Left ventricle myocardium inferior (tissue), 1 donor: ENCODE data around the gene A2M. TPM values are rescaled to one million over a fixed set of nuclear protein-coding genes. Genes with fewer than 3 reads are reported as not detected.
A peak's percentile ranks its signal among the peaks of the same experiment; 100 is the strongest.

ENCODE experiments used
- DNase-seq: peaks from one replicate; pipeline ENCODE4 v3.0.0-alpha.2; 2020
- H3K27ac ChIP-seq: fragments of 200-600 bp; replicated peaks from 2 replicates; pipeline ENCODE4 v1.8.0; 2021
- H3K27me3 ChIP-seq: fragments of 200-600 bp; 2 replicates; pipeline ENCODE4 v1.8.0; 2021; ENCODE audit warnings: low read depth
- H3K36me3 ChIP-seq: fragments of 200-600 bp; 2 replicates; pipeline ENCODE4 v1.8.0; 2021
- H3K4me1 ChIP-seq: fragments of 200-600 bp; 2 replicates; pipeline ENCODE4 v1.8.0; 2021
- H3K4me3 ChIP-seq: fragments of 200-600 bp; 2 replicates; pipeline ENCODE4 v1.8.0; 2021; ENCODE audit warnings: mild to moderate bottlenecking, moderate library complexity
- H3K9me3 ChIP-seq: fragments of 200-600 bp; replicated peaks from 2 replicates; pipeline ENCODE4 v1.8.0; 2021
- CTCF ChIP-seq: fragments of 200-600 bp; IDR thresholded peaks from 2 replicates; pipeline ENCODE4 v1.8.0; 2021; ENCODE audit warnings: antibody characterized with exemption, mild to moderate bottlenecking, borderline replicate concordance
- intact Hi-C: fragments of 100-400 bp; cut with micrococcal nuclease; formaldehyde crosslinking; loops from one replicate; pipeline ENCODE4 v1.11.0; 2022
- total RNA-seq: library from RNA; stranded (reverse); fragmentation: NEBNext Ultra II Directional; extraction: Animal tissue kit (Norgen Biotek cat#: 25700); gene quantifications from one replicate; pipeline ENCODE4 v1.2.1, GENCODE V29; 2021
- donor health status: DM: no; HTN: yes; CAD: no; lungs with severe emphysema.

Gene A2M
- total RNA-seq, 1 donor from 2014 or later = 502 TPM

- DNase-seq = no peak
- H3K9me3 ChIP-seq = no peaks in the 10 kb centered on the region
- no peak for TF ChIP-seq CTCF
- no peaks in the 10 kb centered on the region for H3K27me3 ChIP-seq
- intact Hi-C loops = no loop called here
- H3K36me3 ChIP-seq = peaks cover 100% of the 10 kb centered on the region
- no peak overlapping the region for H3K4me3 ChIP-seq
- peaks cover 18% of the 10 kb centered on the region for H3K4me1 ChIP-seq
- H3K27ac ChIP-seq = peak overlapping the region; percentile 47
These were observed 42.6 kb downstream of the A2M start for GRCh38 chr12:9073076-9073475.

DNA sequence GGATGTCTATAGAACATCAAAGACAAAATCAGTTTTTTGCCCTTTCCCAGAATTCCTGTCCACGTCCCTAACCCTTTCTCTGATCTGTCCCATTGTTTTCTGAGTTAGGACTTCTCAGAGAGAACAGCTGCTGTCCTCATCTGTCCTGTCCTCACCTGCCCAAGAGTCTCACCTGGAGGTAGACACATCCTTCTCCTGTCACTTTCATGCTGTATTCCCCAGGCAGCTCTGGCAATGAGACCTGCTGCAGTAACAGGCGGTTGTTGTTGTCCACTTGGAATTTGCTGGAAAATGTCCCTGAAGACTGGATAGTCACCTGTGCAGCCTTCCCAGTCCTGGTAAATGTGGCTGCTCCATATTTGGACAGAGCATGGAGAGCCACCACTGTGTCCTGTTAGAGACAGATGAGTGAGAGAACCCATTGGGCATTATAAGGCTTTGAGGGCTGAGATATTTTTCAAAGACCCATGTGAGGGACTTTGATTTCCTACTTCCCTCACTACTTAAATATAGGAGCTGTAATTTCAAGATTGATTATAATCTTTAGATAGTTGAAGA, 43.2 kb downstream of the A2M start:
- Histone ChIP-seq H3K4me3 (no peak overlapping the region), H3K36me3 (peaks cover 100% of the 10 kb centered on the region), H3K27me3 (no peaks in the 10 kb centered on the region), H3K4me1 (peaks cover 18% of the 10 kb centered on the region), H3K9me3 (no peaks in the 10 kb centered on the region), H3K27ac (peak overlapping the region; percentile 47)
- intact Hi-C loops = no loop called here
- no peak for DNase-seq
- no peak for TF ChIP-seq CTCF

GRCh38 chr12:9071969-9072368, 43.8 kb downstream of the A2M start:
- H3K27me3 ChIP-seq = no peaks in the 10 kb centered on the region
- TF ChIP-seq CTCF = no peak
- peaks cover 18% of the 10 kb centered on the region for H3K4me1 ChIP-seq
- no peak for DNase-seq
- no peaks in the 10 kb centered on the region for H3K9me3 ChIP-seq
- intact Hi-C loops = no loop called here
- no peak overlapping the region for H3K4me3 ChIP-seq
- H3K36me3 ChIP-seq = peaks cover 100% of the 10 kb centered on the region
- H3K27ac ChIP-seq = peak overlapping the region; percentile 47

GRCh38 chr12:9071518-9071917, 44.2 kb downstream of the A2M start:
- intact Hi-C loops = no loop called here
- TF ChIP-seq CTCF = no peak
- H3K9me3 ChIP-seq = no peaks in the 10 kb centered on the region

GRCh38 chr12:9070351-9070750, 45.4 kb downstream of the A2M start:
- TF ChIP-seq CTCF = no peak
- no peak overlapping the region for H3K27ac ChIP-seq
- H3K4me1 ChIP-seq = peaks cover 26% of the 10 kb centered on the region
- DNase-seq = no peak
- intact Hi-C loops = no loop called here
- H3K36me3 ChIP-seq = peaks cover 89% of the 10 kb centered on the region
- no peaks in the 10 kb centered on the region for H3K9me3 ChIP-seq
- H3K4me3 ChIP-seq = no peak overlapping the region
- H3K27me3 ChIP-seq = no peaks in the 10 kb centered on the region

More at GRCh38 chr12:9071518-9071917, 44.2 kb downstream of the A2M start:
- DNase-seq = no peak
- H3K36me3 ChIP-seq = peaks cover 99% of the 10 kb centered on the region
- no peak overlapping the region for H3K4me3 ChIP-seq
- H3K27me3 ChIP-seq = no peaks in the 10 kb centered on the region
- H3K27ac ChIP-seq = no peak overlapping the region
- H3K4me1 ChIP-seq = peaks cover 18% of the 10 kb centered on the region

GRCh38 chr12:9068600-9068999, 47.1 kb downstream of the A2M start:
- H3K27ac ChIP-seq = no peak overlapping the region
- no peaks in the 10 kb centered on the region for H3K9me3 ChIP-seq
- peaks cover 72% of the 10 kb centered on the region for H3K36me3 ChIP-seq
- no peak overlapping the region for H3K4me3 ChIP-seq
- intact Hi-C loops = no loop called here
- H3K4me1 ChIP-seq = peaks cover 38% of the 10 kb centered on the region
- no peak for TF ChIP-seq CTCF
- DNase-seq = no peak
- H3K27me3 ChIP-seq = no peaks in the 10 kb centered on the region
